Ishikawa (cell line): ENCODE data around the gene GSK3B.
A peak's percentile ranks its signal among the peaks of the same experiment; 100 is the strongest.

Experiments used
- CEBPB ChIP-seq: IDR thresholded peaks from 2 replicates; pipeline ENCODE4 v1.6.1; 2012
- CREB1 ChIP-seq: IDR thresholded peaks from 2 replicates; pipeline ENCODE4 v1.6.1; 2012; ENCODE audit warnings: low read depth
- EGR1 ChIP-seq: IDR thresholded peaks from 2 replicates; pipeline ENCODE4 v1.6.1; 2012
- EP300 ChIP-seq: IDR thresholded peaks from 2 replicates; pipeline ENCODE4 v1.6.1; 2012; ENCODE audit warnings: borderline replicate concordance
- FOXM1 ChIP-seq: IDR thresholded peaks from 2 replicates; pipeline ENCODE4 v1.6.1; 2012; ENCODE audit warnings: low read depth, borderline replicate concordance
- NFIC ChIP-seq: IDR thresholded peaks from 2 replicates; pipeline ENCODE4 v1.6.1; 2012
- RAD21 ChIP-seq: IDR thresholded peaks from 2 replicates; pipeline ENCODE4 v1.6.1; 2012; ENCODE audit warnings: low read depth
- TAF1 ChIP-seq: IDR thresholded peaks from 2 replicates; pipeline ENCODE4 v1.6.1; 2012; ENCODE audit warnings: low read depth, mild to moderate bottlenecking
- TCF12 ChIP-seq: IDR thresholded peaks from 2 replicates; pipeline ENCODE4 v1.6.1; 2012; ENCODE audit warnings: low read depth
- TEAD4 ChIP-seq: IDR thresholded peaks from 2 replicates; pipeline ENCODE4 v1.6.1; 2012
- USF1 ChIP-seq: IDR thresholded peaks from 2 replicates; pipeline ENCODE4 v1.6.1; 2012
- YY1 ChIP-seq: IDR thresholded peaks from 2 replicates; pipeline ENCODE4 v1.6.1; 2012; ENCODE audit warnings: low read depth
- ZBTB7A ChIP-seq: IDR thresholded peaks from 2 replicates; pipeline ENCODE4 v1.6.1; 2012; ENCODE audit warnings: low read depth
- TF ChIP-seq, protein P1 (sequence below): IDR thresholded peaks from 2 replicates; pipeline ENCODE4 v1.6.1; 2012; ENCODE audit warnings: low read depth, mild to moderate bottlenecking
- TF ChIP-seq, protein P2 (sequence below): IDR thresholded peaks from 2 replicates; pipeline ENCODE4 v1.6.1; 2012

Gene GSK3B

DNA sequence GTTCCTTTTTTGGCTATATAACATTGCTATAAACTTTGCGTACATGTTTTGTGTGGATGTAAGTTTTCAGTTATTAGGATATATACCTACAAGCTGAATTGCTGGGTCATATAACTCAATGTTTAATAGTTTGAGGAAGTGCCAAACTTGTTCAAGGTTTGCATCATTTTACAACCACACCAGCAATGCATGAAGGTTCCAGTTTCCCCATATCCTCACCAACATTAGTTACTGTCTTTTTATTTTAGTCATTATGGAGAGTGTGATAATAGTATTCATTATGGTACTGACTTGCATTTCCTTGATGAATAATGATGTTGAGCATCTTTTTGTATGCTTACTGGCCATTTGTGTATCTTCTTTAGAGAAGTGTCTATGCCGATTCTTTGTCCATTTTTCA, 200.1 kb downstream of the GSK3B start:
- TF ChIP-seq TAF1 (no peak), USF1 (no peak), CEBPB (no peak)

- TF ChIP-seq CREB1 (no peak), TAF1 (no peak), EGR1 (no peak), YY1 (no peak), ZBTB7A (no peak)
- TF ChIP-seq, protein P1, sequence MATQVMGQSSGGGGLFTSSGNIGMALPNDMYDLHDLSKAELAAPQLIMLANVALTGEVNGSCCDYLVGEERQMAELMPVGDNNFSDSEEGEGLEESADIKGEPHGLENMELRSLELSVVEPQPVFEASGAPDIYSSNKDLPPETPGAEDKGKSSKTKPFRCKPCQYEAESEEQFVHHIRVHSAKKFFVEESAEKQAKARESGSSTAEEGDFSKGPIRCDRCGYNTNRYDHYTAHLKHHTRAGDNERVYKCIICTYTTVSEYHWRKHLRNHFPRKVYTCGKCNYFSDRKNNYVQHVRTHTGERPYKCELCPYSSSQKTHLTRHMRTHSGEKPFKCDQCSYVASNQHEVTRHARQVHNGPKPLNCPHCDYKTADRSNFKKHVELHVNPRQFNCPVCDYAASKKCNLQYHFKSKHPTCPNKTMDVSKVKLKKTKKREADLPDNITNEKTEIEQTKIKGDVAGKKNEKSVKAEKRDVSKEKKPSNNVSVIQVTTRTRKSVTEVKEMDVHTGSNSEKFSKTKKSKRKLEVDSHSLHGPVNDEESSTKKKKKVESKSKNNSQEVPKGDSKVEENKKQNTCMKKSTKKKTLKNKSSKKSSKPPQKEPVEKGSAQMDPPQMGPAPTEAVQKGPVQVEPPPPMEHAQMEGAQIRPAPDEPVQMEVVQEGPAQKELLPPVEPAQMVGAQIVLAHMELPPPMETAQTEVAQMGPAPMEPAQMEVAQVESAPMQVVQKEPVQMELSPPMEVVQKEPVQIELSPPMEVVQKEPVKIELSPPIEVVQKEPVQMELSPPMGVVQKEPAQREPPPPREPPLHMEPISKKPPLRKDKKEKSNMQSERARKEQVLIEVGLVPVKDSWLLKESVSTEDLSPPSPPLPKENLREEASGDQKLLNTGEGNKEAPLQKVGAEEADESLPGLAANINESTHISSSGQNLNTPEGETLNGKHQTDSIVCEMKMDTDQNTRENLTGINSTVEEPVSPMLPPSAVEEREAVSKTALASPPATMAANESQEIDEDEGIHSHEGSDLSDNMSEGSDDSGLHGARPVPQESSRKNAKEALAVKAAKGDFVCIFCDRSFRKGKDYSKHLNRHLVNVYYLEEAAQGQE: no peak
Measured at GRCh38 chr3:119893769-119894168, 200.5 kb downstream of the GSK3B start.

DNA sequence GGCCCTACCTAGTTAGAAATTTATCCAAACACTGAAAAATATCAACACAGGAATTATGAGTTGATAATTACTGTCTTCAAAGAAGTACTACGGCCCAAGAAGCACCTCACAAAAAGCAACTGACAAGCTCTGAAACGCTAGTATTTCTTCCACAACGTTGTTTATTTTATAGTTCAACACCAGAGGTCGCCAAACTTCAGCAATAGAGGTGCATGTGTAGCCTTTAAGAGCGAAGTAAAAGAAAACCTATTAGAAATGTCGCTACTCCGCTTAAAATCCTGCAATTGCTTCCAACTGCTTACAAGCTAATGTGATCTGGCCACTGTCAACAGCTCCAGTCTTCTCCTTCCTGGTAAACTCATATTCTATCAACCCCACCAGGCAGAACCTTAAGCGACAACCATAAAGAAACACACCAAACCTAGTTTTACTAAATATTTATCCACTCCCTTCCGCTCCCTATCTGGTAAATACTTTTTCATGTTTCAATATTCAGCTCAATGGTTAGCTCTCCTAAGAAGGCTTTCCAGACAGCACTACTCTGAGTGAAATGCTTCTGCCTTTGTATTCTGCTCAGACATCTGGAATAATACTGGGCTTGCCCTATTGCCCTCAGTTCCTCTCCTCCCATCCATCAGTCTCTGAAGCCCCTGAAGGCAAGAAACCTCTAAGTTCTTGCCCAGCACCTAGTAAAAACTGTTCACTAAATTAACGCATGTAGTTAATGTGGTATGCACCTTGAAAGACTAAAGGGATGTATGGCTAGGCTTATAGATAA, 202.1 kb downstream of the GSK3B start:
- no peak for TF ChIP-seq EP300
- peak; percentile 75 for TF ChIP-seq RAD21

GRCh38 chr3:119885746-119886530, 208.3 kb downstream of the GSK3B start:
- TF ChIP-seq, protein P2, sequence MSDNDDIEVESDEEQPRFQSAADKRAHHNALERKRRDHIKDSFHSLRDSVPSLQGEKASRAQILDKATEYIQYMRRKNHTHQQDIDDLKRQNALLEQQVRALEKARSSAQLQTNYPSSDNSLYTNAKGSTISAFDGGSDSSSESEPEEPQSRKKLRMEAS: no peak
- no peak for TF ChIP-seq TAF1
- TF ChIP-seq TEAD4: no peak
- no peak for TF ChIP-seq ZBTB7A

GRCh38 chr3:119884161-119884557, 210.1 kb downstream of the GSK3B start:
- TF ChIP-seq TAF1: no peak

DNA sequence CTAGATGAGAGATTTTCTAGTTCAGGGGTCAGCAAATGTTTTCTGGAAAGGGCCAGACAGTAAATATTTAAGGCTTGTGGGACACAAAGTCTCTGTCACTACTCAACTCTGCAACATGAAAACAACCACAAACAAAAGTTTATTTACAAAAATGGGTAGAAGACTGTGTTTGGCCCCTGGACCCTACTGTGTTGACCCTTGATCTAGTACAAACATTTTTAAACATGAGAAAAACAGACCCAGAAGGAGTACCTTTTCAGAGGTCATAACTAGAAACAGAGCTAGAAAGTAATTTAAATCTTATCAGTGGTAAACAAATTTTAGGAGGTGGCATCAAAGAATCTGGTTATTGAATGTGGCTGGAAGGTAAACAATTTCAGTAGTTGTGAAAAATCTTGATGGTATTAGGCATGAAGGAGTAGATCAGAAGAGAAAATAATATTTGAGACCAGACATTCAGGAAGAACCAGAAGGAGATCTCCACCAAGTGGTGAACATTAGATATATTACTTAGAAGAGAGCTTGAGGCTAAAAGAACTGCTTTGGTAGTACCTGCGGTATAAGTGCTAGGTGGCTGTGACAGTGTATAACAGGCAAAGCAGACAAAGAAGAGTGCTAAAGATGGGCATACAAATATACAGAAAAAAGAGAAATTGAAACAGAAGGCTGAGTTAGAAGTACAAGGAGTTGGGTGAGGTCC, 210.6 kb downstream of the GSK3B start:
- TF ChIP-seq EGR1 (no peak), TEAD4 (no peak), TCF12 (no peak), ZBTB7A (no peak), USF1 (no peak), RAD21 (no peak), FOXM1 (no peak), EP300 (no peak), YY1 (no peak), CREB1 (no peak), CEBPB (no peak), NFIC (no peak), TAF1 (no peak)
- TF ChIP-seq, protein P2: no peak
- TF ChIP-seq, protein P1: no peak

GRCh38 chr3:119880966-119881365, 213.3 kb downstream of the GSK3B start:
- TF ChIP-seq NFIC: no peak
- TF ChIP-seq CEBPB: no peak
- TF ChIP-seq TAF1: no peak
- no peak for TF ChIP-seq EP300
- TF ChIP-seq, protein P2: no peak
- TF ChIP-seq YY1: no peak
- no peak for TF ChIP-seq ZBTB7A
- TF ChIP-seq EGR1: no peak
- TF ChIP-seq TCF12: no peak
